GM23338 (cell line): ENCODE results near the gene TKFC. TPM values are rescaled to one million over a fixed set of nuclear protein-coding genes. Genes with fewer than 3 reads are reported as not detected.

Source experiments
- ATAC-seq: fragments of 200-7000 bp; cut with Tn5 transposase; 3 replicates; pipeline ENCODE4 v1.9.1; 2020
- DNase-seq: peaks from one replicate; pipeline ENCODE4 v3.0.0-alpha.2; 2015; ENCODE audit warnings: low spot score
- H2AFZ ChIP-seq: fragments of 200-600 bp; sonication (generic); 2 replicates; pipeline ENCODE4 v1.8.0; 2016; ENCODE audit warnings: antibody characterized with exemption, mild to moderate bottlenecking, moderate library complexity
- H3F3A ChIP-seq: fragments of 200-600 bp; sonication (generic); replicated peaks from 2 replicates; pipeline ENCODE4 v1.8.0; 2017; ENCODE audit warnings: antibody characterized with exemption, mixed run types, low read depth
- H3K27ac ChIP-seq: fragments of 200-600 bp; sonication (generic); 2 replicates; pipeline ENCODE4 v1.6.1; 2016; ENCODE audit warnings: low read depth
- H3K27me3 ChIP-seq: fragments of 200-600 bp; sonication (generic); 2 replicates; pipeline ENCODE4 v1.8.0; 2016; ENCODE audit warnings: mild to moderate bottlenecking, mixed run types, moderate library complexity; ENCODE audit not compliant: insufficient read depth
- H3K36me3 ChIP-seq: fragments of 200-600 bp; sonication (generic); 2 replicates; pipeline ENCODE4 v1.8.0; 2016; ENCODE audit warnings: mild to moderate bottlenecking; ENCODE audit not compliant: insufficient read depth
- H3K4me1 ChIP-seq: fragments of 200-600 bp; sonication (generic); 2 replicates; pipeline ENCODE4 v1.8.0; 2016; ENCODE audit warnings: mild to moderate bottlenecking, moderate library complexity; ENCODE audit not compliant: insufficient read depth
- H3K4me2 ChIP-seq: fragments of 200-600 bp; sonication (generic); 2 replicates; pipeline ENCODE4 v1.7.1; 2017; ENCODE audit warnings: mixed run types
- H3K4me3 ChIP-seq: fragments of 200-600 bp; sonication (generic); 2 replicates; pipeline ENCODE4 v1.6.1; 2016; ENCODE audit warnings: mixed run types
- H3K79me2 ChIP-seq: fragments of 200-600 bp; sonication (generic); replicated peaks from 2 replicates; pipeline ENCODE4 v1.8.0; 2017; ENCODE audit warnings: mild to moderate bottlenecking; ENCODE audit not compliant: insufficient read depth
- H3K9me2 ChIP-seq: fragments of 200-600 bp; sonication (generic); 2 replicates; pipeline ENCODE4 v1.8.0; 2017; ENCODE audit not compliant: insufficient read depth
- H4K20me1 ChIP-seq: fragments of 200-600 bp; sonication (generic); replicated peaks from 2 replicates; pipeline ENCODE4 v1.8.0; 2017; ENCODE audit warnings: mild to moderate bottlenecking; ENCODE audit not compliant: insufficient read depth
- H3K27ac Mint-ChIP-seq: 2 replicates; pipeline ENCODE4 v1.8.0; 2020; ENCODE audit warnings: inconsistent platforms, mild to moderate bottlenecking, moderate library complexity, mixed read lengths
- H3K27me3 Mint-ChIP-seq: 3 replicates; pipeline ENCODE4 v1.8.0; 2022; ENCODE audit warnings: low read depth, mild to moderate bottlenecking, moderate library complexity, mixed read lengths, inconsistent platforms; ENCODE audit not compliant: insufficient read depth, poor library complexity
- H3K36me3 Mint-ChIP-seq: 3 replicates; pipeline ENCODE4 v1.8.0; 2021; ENCODE audit warnings: low read depth, mild to moderate bottlenecking, inconsistent platforms, moderate library complexity, mixed read lengths
- H3K4me1 Mint-ChIP-seq: 3 replicates; pipeline ENCODE4 v1.8.0; 2020; ENCODE audit warnings: mild to moderate bottlenecking, inconsistent platforms, mixed read lengths
- H3K4me3 Mint-ChIP-seq: 3 replicates; pipeline ENCODE4 v1.8.0; 2021; ENCODE audit warnings: moderate library complexity, mild to moderate bottlenecking, inconsistent platforms, mixed read lengths
- H3K9me3 Mint-ChIP-seq: 3 replicates; pipeline ENCODE4 v1.8.0; 2020; ENCODE audit warnings: moderate library complexity, mild to moderate bottlenecking, inconsistent platforms, mixed read lengths
- EZH2 ChIP-seq: fragments of 200-600 bp; sonication (generic); IDR thresholded peaks from one replicate; pipeline ENCODE4 v1.8.0; 2017; ENCODE audit warnings: antibody characterized with exemption, mild to moderate bottlenecking, low read depth; ENCODE audit not compliant: unreplicated experiment
- EZH2phosphoT487 ChIP-seq: fragments of 200-600 bp; sonication (generic); IDR thresholded peaks from one replicate; pipeline ENCODE4 v1.8.1; 2018; ENCODE audit warnings: antibody characterized with exemption; ENCODE audit not compliant: unreplicated experiment
- JUNB ChIP-seq: IDR thresholded peaks from one replicate; pipeline ENCODE4 v1.6.1; 2016; ENCODE audit warnings: antibody characterized with exemption; ENCODE audit not compliant: unreplicated experiment
- NANOG ChIP-seq: IDR thresholded peaks from 2 replicates; pipeline ENCODE4 v1.6.1; 2016; ENCODE audit warnings: antibody characterized with exemption, borderline replicate concordance
- POLR2AphosphoS5 ChIP-seq: IDR thresholded peaks from 2 replicates; pipeline ENCODE4 v1.6.1; 2016; ENCODE audit warnings: antibody characterized with exemption, low read depth
- STAT1 ChIP-seq: IDR thresholded peaks from one replicate; pipeline ENCODE4 v1.6.1; 2016; ENCODE audit warnings: antibody characterized with exemption; ENCODE audit not compliant: unreplicated experiment
- ZNF114 ChIP-seq: fragments of 250-450 bp; sonication (Bioruptor Pico); IDR thresholded peaks from 2 replicates; pipeline ENCODE4 v1.5.0; 2020; ENCODE audit warnings: mild to moderate bottlenecking, moderate library complexity
- ZNF331 ChIP-seq: fragments of 250-450 bp; sonication (Bioruptor Pico); IDR thresholded peaks from 2 replicates; pipeline ENCODE4 v1.5.0; 2020; ENCODE audit warnings: low read depth, mild to moderate bottlenecking, moderate library complexity
- polyA plus RNA-seq: library from polyadenylated mRNA; unstranded; fragments of >200 nt; fragmentation: Nextera tagmentation; extraction: Ambion mirVana; gene quantifications from 2 replicates; pipeline ENCODE4 v1.2.1, GENCODE V29; 2016
- total RNA-seq: library from RNA; depleted of rRNA; stranded (reverse); fragments of >200 nt; shearing (Covaris generic); gene quantifications from 2 replicates; pipeline ENCODE4 v1.2.3, GENCODE V29; 2014
- TF ChIP-seq, protein P1 (sequence below), 2 experiments: fragments of 200-600 bp in 1 of 2; sonication (generic) in 1 of 2; conservative IDR thresholded peaks; 2 replicates each; pipeline versions ENCODE4 v1.5.1 to v1.6.1; 2016 to 2017; ENCODE audit warnings: antibody characterized with exemption in 2 of 2, low read depth in 2 of 2, mild to moderate bottlenecking in 2 of 2, moderate library complexity in 1 of 2
- TF ChIP-seq, protein P2 (sequence below): IDR thresholded peaks from 2 replicates; pipeline ENCODE4 v1.6.1; 2016; ENCODE audit warnings: antibody characterized with exemption
- TF ChIP-seq, protein P3 (sequence below): fragments of 250-450 bp; sonication (Bioruptor Pico); IDR thresholded peaks from 2 replicates; pipeline ENCODE4 v1.5.0; 2020; ENCODE audit warnings: mild to moderate bottlenecking, moderate library complexity

Gene TKFC
- total and polyA plus RNA-seq, 2 experiments from 2014 or later: 21.7 to 46.9 TPM

DNA sequence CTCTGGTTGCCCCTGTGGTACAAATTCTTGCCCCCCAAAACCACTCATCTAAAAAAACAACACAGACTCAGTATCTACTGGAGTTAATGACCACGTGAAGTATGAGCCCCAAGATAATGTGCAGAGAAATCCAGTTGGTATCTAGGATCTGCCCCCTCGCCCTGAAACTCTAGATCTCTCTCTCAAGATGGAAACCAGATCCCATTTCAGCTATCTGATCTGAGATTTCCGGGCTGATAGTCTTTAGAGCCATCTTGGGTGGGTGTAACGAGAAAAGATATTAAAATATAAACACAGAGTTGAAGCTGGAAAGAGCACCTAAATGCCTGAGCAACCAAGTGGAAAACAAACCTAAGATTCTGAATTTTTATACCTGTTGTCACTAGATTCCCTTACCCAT lies 23.9 kb upstream of the TKFC start:
- no peak overlapping the region for H2AFZ ChIP-seq
- TF ChIP-seq EZH2phosphoT487 (no peak), POLR2AphosphoS5 (no peak), NANOG (no peak), EZH2 (no peak), JUNB (no peak), STAT1 (no peak)
- TF ChIP-seq, protein P1, sequence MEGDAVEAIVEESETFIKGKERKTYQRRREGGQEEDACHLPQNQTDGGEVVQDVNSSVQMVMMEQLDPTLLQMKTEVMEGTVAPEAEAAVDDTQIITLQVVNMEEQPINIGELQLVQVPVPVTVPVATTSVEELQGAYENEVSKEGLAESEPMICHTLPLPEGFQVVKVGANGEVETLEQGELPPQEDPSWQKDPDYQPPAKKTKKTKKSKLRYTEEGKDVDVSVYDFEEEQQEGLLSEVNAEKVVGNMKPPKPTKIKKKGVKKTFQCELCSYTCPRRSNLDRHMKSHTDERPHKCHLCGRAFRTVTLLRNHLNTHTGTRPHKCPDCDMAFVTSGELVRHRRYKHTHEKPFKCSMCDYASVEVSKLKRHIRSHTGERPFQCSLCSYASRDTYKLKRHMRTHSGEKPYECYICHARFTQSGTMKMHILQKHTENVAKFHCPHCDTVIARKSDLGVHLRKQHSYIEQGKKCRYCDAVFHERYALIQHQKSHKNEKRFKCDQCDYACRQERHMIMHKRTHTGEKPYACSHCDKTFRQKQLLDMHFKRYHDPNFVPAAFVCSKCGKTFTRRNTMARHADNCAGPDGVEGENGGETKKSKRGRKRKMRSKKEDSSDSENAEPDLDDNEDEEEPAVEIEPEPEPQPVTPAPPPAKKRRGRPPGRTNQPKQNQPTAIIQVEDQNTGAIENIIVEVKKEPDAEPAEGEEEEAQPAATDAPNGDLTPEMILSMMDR (conservative IDR thresholded peaks at IDR 0.05; ENCODE audit: low read depth in 2 of 2): no peak
- no peaks in the 10 kb centered on the region for H3K4me1 ChIP-seq
- peaks cover 77% of the 10 kb centered on the region for H3K36me3 ChIP-seq
- H3F3A ChIP-seq: 0 out of 2 replicates have a peak, but pooled peaks cover 7% of the 10 kb centered on the region
- no peak overlapping the region for H3K4me3 Mint-ChIP-seq
- no peaks in the 10 kb centered on the region for H3K27me3 Mint-ChIP-seq
- no peaks in the 10 kb centered on the region for H3K9me3 Mint-ChIP-seq
- H3K4me3 ChIP-seq: no peak overlapping the region
- peaks cover 5% of the 10 kb centered on the region; the same call in 1 of the 2 replicates for H3K79me2 ChIP-seq
- H3K27ac Mint-ChIP-seq: no peak overlapping the region
- DNase-seq (no peak), ATAC-seq (no peak)
- H3K27me3 ChIP-seq: no peaks in the 10 kb centered on the region
- H3K4me1 Mint-ChIP-seq: no peaks in the 10 kb centered on the region
- peaks cover 37% of the 10 kb centered on the region for H3K36me3 Mint-ChIP-seq
- no peaks in the 10 kb centered on the region for H3K9me2 ChIP-seq
- peaks cover 33% of the 10 kb centered on the region for H4K20me1 ChIP-seq
- no peak overlapping the region for H3K27ac ChIP-seq
- H3K4me2 ChIP-seq: no peak overlapping the region

DNA sequence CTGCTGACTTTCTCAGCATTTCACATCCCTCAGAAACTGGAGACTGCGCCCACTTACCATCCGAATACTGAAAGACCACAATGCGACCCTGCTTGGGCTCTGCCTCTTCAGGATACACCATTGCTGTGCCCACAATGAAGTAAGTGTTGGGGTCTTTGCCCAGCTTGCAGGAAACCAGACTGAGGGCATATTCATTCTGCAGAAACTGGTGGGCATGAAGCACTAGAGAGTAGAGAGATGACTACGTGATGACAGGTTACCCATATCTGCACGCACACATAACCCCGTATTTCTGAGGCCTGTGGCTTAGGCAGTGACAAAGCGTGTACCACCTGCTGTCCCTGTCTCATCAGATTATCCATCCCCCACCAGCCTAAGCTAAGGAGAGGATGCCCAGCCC lies 23.3 kb upstream of the TKFC start:
- no peak overlapping the region for H3K4me2 ChIP-seq
- Mint-ChIP-seq H3K27ac (no peak overlapping the region), H3K4me1 (no peaks in the 10 kb centered on the region), H3K27me3 (no peaks in the 10 kb centered on the region), H3K4me3 (no peak overlapping the region), H3K9me3 (no peaks in the 10 kb centered on the region), H3K36me3 (peaks cover 38% of the 10 kb centered on the region)
- no peaks in the 10 kb centered on the region for H3K27me3 ChIP-seq
- DNase-seq: no peak
- H3K9me2 ChIP-seq: no peaks in the 10 kb centered on the region
- peaks cover 32% of the 10 kb centered on the region for H4K20me1 ChIP-seq
- H3F3A ChIP-seq: 0 out of 2 replicates have a peak, but pooled peaks cover 7% of the 10 kb centered on the region
- no peaks in the 10 kb centered on the region for H3K4me1 ChIP-seq
- H3K79me2 ChIP-seq: peaks cover 5% of the 10 kb centered on the region; the same call in 1 of the 2 replicates
- no peak overlapping the region for H3K4me3 ChIP-seq
- ATAC-seq: no peak
- H3K36me3 ChIP-seq: peaks cover 81% of the 10 kb centered on the region
- no peak overlapping the region for H3K27ac ChIP-seq
- H2AFZ ChIP-seq: no peak overlapping the region
- TF ChIP-seq, protein P2, sequence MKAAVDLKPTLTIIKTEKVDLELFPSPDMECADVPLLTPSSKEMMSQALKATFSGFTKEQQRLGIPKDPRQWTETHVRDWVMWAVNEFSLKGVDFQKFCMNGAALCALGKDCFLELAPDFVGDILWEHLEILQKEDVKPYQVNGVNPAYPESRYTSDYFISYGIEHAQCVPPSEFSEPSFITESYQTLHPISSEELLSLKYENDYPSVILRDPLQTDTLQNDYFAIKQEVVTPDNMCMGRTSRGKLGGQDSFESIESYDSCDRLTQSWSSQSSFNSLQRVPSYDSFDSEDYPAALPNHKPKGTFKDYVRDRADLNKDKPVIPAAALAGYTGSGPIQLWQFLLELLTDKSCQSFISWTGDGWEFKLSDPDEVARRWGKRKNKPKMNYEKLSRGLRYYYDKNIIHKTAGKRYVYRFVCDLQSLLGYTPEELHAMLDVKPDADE: no peak
- no peak for TF ChIP-seq NANOG
- no peak for TF ChIP-seq STAT1
- no peak for TF ChIP-seq ZNF114 (CRISPR knock-in tag)
- no peak for TF ChIP-seq ZNF331 (CRISPR knock-in tag)
- TF ChIP-seq POLR2AphosphoS5: no peak
- TF ChIP-seq EZH2: no peak
- TF ChIP-seq, protein P3, sequence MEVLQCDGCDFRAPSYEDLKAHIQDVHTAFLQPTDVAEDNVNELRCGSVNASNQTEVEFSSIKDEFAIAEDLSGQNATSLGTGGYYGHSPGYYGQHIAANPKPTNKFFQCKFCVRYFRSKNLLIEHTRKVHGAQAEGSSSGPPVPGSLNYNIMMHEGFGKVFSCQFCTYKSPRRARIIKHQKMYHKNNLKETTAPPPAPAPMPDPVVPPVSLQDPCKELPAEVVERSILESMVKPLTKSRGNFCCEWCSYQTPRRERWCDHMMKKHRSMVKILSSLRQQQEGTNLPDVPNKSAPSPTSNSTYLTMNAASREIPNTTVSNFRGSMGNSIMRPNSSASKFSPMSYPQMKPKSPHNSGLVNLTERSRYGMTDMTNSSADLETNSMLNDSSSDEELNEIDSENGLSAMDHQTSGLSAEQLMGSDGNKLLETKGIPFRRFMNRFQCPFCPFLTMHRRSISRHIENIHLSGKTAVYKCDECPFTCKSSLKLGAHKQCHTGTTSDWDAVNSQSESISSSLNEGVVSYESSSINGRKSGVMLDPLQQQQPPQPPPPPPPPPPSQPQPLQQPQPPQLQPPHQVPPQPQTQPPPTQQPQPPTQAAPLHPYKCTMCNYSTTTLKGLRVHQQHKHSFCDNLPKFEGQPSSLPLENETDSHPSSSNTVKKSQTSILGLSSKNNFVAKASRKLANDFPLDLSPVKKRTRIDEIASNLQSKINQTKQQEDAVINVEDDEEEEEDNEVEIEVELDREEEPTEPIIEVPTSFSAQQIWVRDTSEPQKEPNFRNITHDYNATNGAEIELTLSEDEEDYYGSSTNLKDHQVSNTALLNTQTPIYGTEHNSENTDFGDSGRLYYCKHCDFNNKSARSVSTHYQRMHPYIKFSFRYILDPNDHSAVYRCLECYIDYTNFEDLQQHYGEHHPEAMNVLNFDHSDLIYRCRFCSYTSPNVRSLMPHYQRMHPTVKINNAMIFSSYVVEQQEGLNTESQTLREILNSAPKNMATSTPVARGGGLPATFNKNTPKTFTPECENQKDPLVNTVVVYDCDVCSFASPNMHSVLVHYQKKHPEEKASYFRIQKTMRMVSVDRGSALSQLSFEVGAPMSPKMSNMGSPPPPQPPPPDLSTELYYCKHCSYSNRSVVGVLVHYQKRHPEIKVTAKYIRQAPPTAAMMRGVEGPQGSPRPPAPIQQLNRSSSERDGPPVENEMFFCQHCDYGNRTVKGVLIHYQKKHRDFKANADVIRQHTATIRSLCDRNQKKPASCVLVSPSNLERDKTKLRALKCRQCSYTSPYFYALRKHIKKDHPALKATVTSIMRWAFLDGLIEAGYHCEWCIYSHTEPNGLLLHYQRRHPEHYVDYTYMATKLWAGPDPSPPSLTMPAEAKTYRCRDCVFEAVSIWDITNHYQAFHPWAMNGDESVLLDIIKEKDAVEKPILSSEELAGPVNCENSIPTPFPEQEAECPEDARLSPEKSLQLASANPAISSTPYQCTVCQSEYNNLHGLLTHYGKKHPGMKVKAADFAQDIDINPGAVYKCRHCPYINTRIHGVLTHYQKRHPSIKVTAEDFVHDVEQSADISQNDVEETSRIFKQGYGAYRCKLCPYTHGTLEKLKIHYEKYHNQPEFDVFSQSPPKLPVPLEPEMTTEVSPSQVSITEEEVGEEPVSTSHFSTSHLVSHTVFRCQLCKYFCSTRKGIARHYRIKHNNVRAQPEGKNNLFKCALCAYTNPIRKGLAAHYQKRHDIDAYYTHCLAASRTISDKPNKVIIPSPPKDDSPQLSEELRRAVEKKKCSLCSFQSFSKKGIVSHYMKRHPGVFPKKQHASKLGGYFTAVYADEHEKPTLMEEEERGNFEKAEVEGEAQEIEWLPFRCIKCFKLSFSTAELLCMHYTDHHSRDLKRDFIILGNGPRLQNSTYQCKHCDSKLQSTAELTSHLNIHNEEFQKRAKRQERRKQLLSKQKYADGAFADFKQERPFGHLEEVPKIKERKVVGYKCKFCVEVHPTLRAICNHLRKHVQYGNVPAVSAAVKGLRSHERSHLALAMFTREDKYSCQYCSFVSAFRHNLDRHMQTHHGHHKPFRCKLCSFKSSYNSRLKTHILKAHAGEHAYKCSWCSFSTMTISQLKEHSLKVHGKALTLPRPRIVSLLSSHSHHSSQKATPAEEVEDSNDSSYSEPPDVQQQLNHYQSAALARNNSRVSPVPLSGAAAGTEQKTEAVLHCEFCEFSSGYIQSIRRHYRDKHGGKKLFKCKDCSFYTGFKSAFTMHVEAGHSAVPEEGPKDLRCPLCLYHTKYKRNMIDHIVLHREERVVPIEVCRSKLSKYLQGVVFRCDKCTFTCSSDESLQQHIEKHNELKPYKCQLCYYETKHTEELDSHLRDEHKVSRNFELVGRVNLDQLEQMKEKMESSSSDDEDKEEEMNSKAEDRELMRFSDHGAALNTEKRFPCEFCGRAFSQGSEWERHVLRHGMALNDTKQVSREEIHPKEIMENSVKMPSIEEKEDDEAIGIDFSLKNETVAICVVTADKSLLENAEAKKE (CRISPR knock-in tag): no peak
- TF ChIP-seq EZH2phosphoT487: no peak
